ENCODE data around the gene NRF1. TPM values are rescaled to one million over a fixed set of nuclear protein-coding genes. Genes with fewer than 3 reads are reported as not detected.

NRF1 gene
- polyA plus RNA-seq, 3 donors from 2014 or later = 9.8 to 24.7 (median 12.7) TPM

DNA sequence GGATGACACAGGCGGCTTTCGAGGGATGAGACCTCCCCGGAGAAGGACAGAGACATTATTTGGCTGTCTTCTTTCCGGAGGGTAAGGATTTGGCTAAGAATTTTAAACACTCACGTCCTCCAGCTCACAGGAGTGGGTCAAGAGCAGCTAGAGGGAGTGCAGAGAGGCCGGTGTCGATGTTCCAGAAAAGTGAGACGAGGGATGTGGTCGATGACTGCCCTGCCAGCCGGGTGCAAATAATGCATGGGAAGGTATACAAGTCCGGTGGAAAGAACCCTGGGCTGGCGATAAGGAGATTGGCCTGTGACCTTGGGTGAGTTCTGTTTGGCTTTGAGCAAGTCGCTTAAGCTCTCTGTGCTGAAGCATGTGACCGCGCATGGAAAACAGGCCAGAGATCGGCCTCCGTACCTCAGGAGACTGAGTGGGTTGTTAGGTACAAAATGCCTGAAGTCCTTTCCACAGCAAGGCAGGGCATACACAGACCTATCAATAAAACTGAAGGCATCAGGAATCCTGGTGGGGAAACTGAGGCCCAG, 192.1 kb downstream of the NRF1 start:
- Mint-ChIP-seq H3K4me3 (no peak overlapping the region), H3K9me3 (no peaks in the 10 kb centered on the region), H3K4me1 (no peaks in the 10 kb centered on the region), H3K27ac (no peak overlapping the region), H3K36me3 (no peaks in the 10 kb centered on the region), H3K27me3 (ENCODE audit: low read depth in 3 of 3) (peaks cover 3 to 10% (median 8%) of the 10 kb centered on the region in 3 donors)
- DNase-seq = no peak

DNA sequence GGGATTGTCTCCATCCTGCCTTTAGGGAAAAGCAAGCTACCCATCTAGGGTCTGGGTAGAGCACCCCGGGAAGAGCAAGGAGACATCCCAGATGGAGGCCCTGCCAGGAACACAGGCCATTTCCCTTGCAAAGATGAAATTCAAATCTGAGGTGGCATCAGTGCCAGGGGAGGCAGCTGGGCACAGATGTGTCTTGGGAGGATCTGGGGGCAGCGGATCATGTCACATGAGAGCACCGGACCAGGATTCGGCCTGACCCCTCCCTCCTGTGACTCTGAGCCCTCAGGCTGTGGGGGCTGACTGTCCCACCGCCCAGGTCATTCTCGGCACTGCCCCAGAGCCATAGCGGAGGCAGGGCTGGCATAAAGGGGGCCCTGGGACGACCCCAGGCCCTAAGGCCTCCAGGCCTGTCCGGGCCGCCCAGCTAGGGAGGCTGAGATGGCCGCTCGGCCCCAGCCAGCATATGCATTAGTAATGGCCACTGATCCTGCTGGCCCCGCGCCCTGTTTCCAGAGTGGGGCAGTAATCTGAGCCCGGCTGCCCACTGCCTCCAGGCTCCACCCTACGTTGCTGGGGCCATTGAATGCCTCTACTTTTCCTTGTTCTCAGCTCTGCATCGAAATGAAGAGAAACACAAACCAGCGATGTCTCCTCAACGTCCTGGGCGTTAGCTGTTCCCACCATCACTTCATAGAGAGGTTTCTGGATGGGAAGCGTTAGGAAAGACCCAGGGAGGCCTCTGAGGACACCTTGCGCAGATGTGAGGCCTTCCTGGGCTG, 192.8 kb downstream of the NRF1 start:
- H3K9me3 Mint-ChIP-seq = no peaks in the 10 kb centered on the region
- no peak for DNase-seq
- no peaks in the 10 kb centered on the region for H3K4me1 Mint-ChIP-seq
- H3K4me3 Mint-ChIP-seq = no peak overlapping the region
- no peaks in the 10 kb centered on the region for H3K36me3 Mint-ChIP-seq
- peaks cover 3 to 11% (median 8%) of the 10 kb centered on the region in 3 donors for H3K27me3 Mint-ChIP-seq (ENCODE audit: low read depth in 3 of 3)
- H3K27ac Mint-ChIP-seq = no peak overlapping the region

DNA sequence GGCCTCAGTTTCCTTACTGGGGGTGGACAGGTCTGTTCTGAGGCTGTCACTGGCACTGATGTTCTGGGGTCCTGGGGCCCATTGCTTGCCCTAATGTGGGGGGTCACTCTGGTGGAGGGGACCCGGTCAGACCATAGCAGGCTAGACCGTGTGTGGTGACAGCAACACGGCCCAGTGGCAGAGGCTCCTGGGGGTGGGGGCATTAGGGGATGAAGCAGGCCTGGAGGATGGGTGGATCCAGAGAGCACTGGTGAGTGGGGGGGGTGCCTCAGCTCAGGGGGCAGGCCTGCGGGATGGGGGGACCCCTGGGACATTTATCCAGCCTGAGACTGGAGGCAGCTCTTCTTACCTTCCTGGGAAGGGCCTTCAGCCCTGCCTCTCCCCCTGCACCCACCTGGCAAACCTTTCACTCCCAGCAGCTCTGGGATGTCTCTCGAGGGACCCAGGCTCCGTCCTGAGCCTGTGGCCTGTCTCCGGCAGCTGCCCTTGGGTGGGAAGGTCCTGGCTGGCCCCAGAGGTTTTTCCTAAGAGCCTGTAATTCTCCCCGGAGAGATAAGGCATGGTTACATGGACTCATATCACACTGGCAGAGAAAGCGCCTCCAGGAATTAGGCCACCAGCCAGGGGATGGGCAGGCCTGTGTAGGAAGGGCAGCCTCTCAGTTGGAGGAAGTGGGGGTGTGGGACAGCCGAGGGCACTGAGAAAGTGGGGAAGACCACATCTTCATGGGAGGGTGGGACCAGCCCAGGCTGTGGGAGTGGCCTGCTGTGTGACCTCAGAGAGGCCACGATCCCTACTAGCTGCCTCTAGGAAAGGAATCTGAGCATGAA, 193.6 kb downstream of the NRF1 start:
- Mint-ChIP-seq H3K4me3 (no peak overlapping the region), H3K27ac (no peak overlapping the region), H3K36me3 (no peaks in the 10 kb centered on the region), H3K27me3 (ENCODE audit: low read depth in 3 of 3) (peaks cover 3 to 11% (median 8%) of the 10 kb centered on the region in 3 donors), H3K9me3 (no peaks in the 10 kb centered on the region), H3K4me1 (no peaks in the 10 kb centered on the region)
- no peak for DNase-seq

Other genes with a start within 250 kb of the NRF1 start
- gene STRIP2, start 177.3 kb upstream of the NRF1 start, polyA plus RNA-seq = under 1 TPM in 1 of 3 donors, not detected in 2; 0.25 TPM
- 10 to 100 TPM; 18.1 to 25.8 (median 19.5) TPM for gene SMKR1, start 109.2 kb upstream of the NRF1 start, polyA plus RNA-seq

Data from immature natural killer cell (primary cell).